ENCODE data around the gene CPED1.

CPED1 gene

GRCh38 chr7:121038717-121039509, 50.4 kb downstream of the CPED1 start:
- DNase-seq: no peak
- no peak overlapping the region for H3K27ac ChIP-seq
- no peak for TF ChIP-seq CTCF (IDR thresholded peaks at IDR 0.05; ENCODE audit: low read depth, low read length)
- H3K36me3 ChIP-seq: no peaks in the 10 kb centered on the region
- no peaks in the 10 kb centered on the region for H3K27me3 ChIP-seq (ENCODE audit: insufficient read depth, low read depth, severe bottlenecking)
- H3K9me3 ChIP-seq (ENCODE audit: severe bottlenecking): no peaks in the 10 kb centered on the region
- no peak overlapping the region for H3K4me3 ChIP-seq (ENCODE audit: low read depth, low read length)

- no peaks in the 10 kb centered on the region for H3K36me3 ChIP-seq
- no peak overlapping the region for H3K27ac ChIP-seq
- no peaks in the 10 kb centered on the region for H3K27me3 ChIP-seq (ENCODE audit: insufficient read depth, low read depth, severe bottlenecking)
- H3K4me3 ChIP-seq (ENCODE audit: low read depth, low read length): no peak overlapping the region
- no peak for DNase-seq
- no peak for TF ChIP-seq CTCF (IDR thresholded peaks at IDR 0.05; ENCODE audit: low read depth, low read length)
- no peaks in the 10 kb centered on the region for H3K9me3 ChIP-seq (ENCODE audit: severe bottlenecking)
Measured at GRCh38 chr7:121039510-121039822, 51.0 kb downstream of the CPED1 start.

GRCh38 chr7:121039994-121040393, 51.5 kb downstream of the CPED1 start:
- Histone ChIP-seq H3K9me3 (ENCODE audit: severe bottlenecking) (no peaks in the 10 kb centered on the region), H3K27ac (no peak overlapping the region), H3K27me3 (ENCODE audit: insufficient read depth, low read depth, severe bottlenecking) (no peaks in the 10 kb centered on the region), H3K4me3 (ENCODE audit: low read depth, low read length) (no peak overlapping the region), H3K36me3 (no peaks in the 10 kb centered on the region)
- TF ChIP-seq CTCF (IDR thresholded peaks at IDR 0.05; ENCODE audit: low read depth, low read length): no peak
- DNase-seq: no peak

- no peak for TF ChIP-seq CTCF (IDR thresholded peaks at IDR 0.05; ENCODE audit: low read depth, low read length)
- no peak overlapping the region for H3K4me3 ChIP-seq (ENCODE audit: low read depth, low read length)
- no peaks in the 10 kb centered on the region for H3K27me3 ChIP-seq (ENCODE audit: insufficient read depth, low read depth, severe bottlenecking)
- H3K36me3 ChIP-seq: no peaks in the 10 kb centered on the region
- DNase-seq: no peak
- no peak overlapping the region for H3K27ac ChIP-seq
- H3K9me3 ChIP-seq (ENCODE audit: severe bottlenecking): no peaks in the 10 kb centered on the region
Measured at GRCh38 chr7:121041516-121042148, 53.1 kb downstream of the CPED1 start.

- TF ChIP-seq CTCF (IDR thresholded peaks at IDR 0.05; ENCODE audit: low read depth, low read length): no peak
- Histone ChIP-seq H3K36me3 (no peaks in the 10 kb centered on the region), H3K27me3 (ENCODE audit: insufficient read depth, low read depth, severe bottlenecking) (no peaks in the 10 kb centered on the region), H3K9me3 (ENCODE audit: severe bottlenecking) (no peaks in the 10 kb centered on the region), H3K27ac (no peak overlapping the region), H3K4me3 (ENCODE audit: low read depth, low read length) (no peak overlapping the region)
- DNase-seq: no peak
Measured at GRCh38 chr7:121042195-121042594, 53.7 kb downstream of the CPED1 start.
